GM12873 (cell line): ENCODE data around the gene CCDC68.
A peak's percentile ranks its signal among the peaks of the same experiment; 100 is the strongest.

ENCODE experiments used
- TF ChIP-seq, protein P1 (sequence below): IDR thresholded peaks from 2 replicates; pipeline ENCODE4 v1.5.1; 2012; ENCODE audit warnings: low read depth, mild to moderate bottlenecking, moderate library complexity, low read length, control low read depth; ENCODE audit not compliant: insufficient read depth; ENCODE audit errors: missing control alignments

Gene CCDC68

DNA sequence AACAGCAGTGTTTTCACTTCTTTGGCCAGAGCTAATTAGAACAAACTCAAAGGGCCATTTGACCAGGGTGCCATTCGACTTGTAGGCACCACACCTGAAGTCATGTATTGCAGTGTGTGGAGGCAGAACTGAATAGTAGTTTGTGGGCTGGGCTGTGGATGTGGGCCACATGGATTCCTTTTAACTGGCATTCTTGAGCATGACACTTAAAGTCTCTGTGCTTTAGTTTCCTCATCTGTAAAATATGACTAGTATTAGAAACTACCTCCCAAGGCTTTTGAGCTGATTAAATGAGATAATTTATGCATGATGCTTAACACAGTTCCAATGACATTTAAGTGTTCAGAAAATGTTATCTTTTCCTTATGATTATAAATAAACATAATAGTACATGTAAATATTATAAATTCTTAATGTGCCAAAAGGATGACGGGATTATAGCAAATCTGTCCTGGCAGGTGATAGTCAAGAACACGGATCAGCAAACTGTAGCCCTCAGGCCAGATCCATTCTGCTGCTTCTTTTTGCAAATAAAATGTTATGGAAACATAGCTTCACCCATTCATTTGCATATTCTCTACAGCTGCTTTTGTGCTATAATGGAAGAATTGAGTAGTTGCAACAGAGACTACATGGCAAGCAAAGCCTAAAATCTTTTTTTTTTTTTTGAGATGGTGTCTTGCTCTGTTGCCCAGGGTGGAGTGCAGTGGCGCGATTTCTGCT, 36.3 kb upstream of the CCDC68 start:
- TF ChIP-seq, protein P1, sequence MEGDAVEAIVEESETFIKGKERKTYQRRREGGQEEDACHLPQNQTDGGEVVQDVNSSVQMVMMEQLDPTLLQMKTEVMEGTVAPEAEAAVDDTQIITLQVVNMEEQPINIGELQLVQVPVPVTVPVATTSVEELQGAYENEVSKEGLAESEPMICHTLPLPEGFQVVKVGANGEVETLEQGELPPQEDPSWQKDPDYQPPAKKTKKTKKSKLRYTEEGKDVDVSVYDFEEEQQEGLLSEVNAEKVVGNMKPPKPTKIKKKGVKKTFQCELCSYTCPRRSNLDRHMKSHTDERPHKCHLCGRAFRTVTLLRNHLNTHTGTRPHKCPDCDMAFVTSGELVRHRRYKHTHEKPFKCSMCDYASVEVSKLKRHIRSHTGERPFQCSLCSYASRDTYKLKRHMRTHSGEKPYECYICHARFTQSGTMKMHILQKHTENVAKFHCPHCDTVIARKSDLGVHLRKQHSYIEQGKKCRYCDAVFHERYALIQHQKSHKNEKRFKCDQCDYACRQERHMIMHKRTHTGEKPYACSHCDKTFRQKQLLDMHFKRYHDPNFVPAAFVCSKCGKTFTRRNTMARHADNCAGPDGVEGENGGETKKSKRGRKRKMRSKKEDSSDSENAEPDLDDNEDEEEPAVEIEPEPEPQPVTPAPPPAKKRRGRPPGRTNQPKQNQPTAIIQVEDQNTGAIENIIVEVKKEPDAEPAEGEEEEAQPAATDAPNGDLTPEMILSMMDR: no peak

DNA sequence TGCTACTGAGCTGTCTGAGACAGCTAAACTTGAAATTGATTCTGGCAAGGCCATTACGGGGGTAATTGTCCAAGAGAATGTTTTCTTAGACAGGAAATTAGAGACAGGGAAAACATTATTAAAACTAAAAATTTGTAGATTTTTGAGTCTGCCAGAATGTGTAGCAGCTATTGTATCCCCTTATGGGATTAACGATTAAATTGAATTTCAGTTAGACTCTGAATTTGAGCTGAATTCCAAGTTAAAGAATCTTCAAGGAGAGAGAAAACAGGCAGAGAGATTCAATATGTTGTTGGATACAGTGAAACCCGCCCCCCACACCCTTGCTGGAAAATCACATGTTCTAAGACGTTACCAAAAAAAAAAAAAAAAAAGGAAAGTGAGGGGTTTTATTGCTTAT, 32.7 kb upstream of the CCDC68 start:
- TF ChIP-seq, protein P1: no peak

DNA sequence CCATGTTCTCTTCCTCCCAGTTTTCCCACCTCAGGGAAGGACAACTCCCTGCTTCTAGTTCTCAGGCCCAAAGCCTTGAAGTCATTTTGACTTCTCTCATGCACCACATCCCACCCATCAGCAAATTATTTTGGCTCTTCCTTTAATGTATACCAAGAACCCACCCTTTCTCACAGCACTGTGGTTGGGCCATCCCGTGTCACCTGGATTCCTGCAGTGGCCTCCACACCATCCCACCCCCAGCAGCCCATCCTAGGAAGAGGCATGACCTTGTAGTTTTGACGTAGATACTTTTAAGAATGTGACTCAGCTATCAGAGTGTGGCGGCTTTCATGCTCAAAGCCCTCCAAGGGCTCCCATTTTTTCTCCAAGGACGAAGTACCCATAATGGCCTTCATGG, 25.6 kb upstream of the CCDC68 start:
- TF ChIP-seq, protein P1: no peak

DNA sequence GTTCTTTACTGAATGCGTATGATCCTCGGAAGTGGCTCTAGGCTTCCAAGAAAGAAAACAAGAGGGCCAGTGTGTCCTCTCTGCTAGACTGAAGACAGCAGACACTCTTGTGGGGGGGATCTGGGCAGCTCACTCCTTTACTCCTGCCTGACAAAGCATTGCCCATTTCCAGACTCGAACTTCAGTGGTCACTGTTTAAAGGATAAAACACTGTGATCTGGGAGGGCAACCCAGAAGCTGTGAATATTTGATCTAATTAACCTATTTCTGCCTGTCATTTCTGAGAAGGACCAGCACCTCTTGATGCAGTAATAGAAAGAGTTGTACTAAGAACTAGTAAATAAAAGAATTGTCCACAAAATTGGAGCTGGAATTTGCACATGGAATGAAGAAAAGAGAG, 24.5 kb upstream of the CCDC68 start:
- TF ChIP-seq, protein P1: no peak

DNA sequence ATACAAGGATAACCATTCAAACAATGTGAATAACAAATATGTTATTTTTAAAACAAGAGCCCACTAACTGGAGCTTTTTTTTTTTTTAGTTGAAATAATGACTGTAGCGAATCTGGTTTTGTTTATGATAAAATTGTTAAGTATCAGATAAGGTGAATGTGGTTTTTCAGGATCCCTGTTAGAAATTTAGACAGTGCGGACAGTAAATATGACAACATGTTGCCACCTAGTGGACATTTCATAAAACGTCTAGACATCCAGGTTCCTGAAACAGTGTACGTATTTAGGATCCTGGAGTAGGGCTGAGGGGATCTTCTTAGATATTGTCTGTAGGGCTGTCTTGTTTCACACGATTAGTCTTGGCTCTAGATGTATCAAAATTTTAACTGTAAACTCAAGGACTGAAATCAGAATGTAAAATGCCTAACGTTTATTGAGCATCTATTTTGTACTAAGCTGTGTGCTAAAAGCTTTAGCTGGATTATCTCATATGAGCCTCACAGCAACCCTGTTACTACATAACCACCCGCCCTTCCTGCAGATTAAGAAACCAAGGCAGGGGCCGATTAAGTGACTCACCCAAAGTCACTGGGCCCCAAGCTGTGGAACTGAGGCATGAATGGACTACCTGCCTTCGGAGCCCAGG, 23.9 kb upstream of the CCDC68 start:
- TF ChIP-seq, protein P1: peak; percentile 64

DNA sequence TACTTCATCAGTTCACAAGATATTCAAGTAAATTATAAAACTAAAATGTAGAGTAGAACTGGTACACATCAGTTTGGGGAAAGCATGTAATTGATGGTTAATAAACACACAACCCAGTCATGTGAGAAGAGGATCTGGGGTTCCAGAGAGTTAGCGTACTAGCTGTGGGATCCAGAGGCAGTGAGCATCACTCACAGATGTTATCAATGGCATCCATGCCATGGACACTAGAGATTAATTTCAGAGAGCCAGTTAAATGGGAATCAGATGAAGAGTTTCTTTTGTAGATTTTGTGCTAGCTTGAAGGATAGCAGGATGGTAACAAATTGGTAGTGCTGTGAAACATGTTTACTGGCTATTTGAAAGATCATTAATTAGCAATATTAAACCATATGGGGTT, 21.8 kb upstream of the CCDC68 start:
- TF ChIP-seq, protein P1: no peak

DNA sequence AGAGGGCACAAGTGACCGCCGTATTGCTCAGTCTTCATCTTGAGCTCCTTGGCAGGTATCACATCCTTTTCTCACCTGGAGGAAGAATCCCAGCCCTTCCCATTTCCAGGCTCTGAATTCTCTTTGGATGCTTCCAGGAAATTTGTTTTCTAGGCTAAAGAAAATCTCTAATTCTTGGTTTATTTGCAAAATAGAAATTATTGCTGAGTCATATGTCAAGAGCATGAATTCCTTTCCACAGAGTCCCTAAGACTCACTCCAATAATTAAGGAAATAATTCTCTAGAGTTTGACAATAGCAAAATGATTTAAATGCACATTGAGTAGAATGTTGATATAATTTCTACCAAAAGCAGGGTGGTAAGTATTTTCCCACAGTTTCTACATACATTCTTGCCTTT, 16.3 kb upstream of the CCDC68 start:
- TF ChIP-seq, protein P1: no peak
